ENCODE measurements around the gene PSTPIP1.

- no peak for TF ChIP-seq SIN3A (IDR thresholded peaks at IDR 0.05; ENCODE audit: low read depth, low read length)
- no peak for TF ChIP-seq PAX8 (IDR thresholded peaks at IDR 0.05)
- TF ChIP-seq, protein P1, sequence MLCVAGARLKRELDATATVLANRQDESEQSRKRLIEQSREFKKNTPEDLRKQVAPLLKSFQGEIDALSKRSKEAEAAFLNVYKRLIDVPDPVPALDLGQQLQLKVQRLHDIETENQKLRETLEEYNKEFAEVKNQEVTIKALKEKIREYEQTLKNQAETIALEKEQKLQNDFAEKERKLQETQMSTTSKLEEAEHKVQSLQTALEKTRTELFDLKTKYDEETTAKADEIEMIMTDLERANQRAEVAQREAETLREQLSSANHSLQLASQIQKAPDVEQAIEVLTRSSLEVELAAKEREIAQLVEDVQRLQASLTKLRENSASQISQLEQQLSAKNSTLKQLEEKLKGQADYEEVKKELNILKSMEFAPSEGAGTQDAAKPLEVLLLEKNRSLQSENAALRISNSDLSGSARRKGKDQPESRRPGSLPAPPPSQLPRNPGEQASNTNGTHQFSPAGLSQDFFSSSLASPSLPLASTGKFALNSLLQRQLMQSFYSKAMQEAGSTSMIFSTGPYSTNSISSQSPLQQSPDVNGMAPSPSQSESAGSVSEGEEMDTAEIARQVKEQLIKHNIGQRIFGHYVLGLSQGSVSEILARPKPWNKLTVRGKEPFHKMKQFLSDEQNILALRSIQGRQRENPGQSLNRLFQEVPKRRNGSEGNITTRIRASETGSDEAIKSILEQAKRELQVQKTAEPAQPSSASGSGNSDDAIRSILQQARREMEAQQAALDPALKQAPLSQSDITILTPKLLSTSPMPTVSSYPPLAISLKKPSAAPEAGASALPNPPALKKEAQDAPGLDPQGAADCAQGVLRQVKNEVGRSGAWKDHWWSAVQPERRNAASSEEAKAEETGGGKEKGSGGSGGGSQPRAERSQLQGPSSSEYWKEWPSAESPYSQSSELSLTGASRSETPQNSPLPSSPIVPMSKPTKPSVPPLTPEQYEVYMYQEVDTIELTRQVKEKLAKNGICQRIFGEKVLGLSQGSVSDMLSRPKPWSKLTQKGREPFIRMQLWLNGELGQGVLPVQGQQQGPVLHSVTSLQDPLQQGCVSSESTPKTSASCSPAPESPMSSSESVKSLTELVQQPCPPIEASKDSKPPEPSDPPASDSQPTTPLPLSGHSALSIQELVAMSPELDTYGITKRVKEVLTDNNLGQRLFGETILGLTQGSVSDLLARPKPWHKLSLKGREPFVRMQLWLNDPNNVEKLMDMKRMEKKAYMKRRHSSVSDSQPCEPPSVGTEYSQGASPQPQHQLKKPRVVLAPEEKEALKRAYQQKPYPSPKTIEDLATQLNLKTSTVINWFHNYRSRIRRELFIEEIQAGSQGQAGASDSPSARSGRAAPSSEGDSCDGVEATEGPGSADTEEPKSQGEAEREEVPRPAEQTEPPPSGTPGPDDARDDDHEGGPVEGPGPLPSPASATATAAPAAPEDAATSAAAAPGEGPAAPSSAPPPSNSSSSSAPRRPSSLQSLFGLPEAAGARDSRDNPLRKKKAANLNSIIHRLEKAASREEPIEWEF (IDR thresholded peaks at IDR 0.05; ENCODE audit: insufficient replicate concordance, low read depth, low read length): no peak
- no peak for TF ChIP-seq ZNF687 (IDR thresholded peaks at IDR 0.05)
- TF ChIP-seq EGR1 (IDR thresholded peaks at IDR 0.05; ENCODE audit: borderline replicate concordance in 1 of 2, low read depth in 2 of 2, low read length in 2 of 2): no peak
- TF ChIP-seq RFX5 (IDR thresholded peaks at IDR 0.05; ENCODE audit: low read depth, low read length): no peak
- no peak for TF ChIP-seq TCF12 (IDR thresholded peaks at IDR 0.05; ENCODE audit: low read depth, low read length)
- no peak for TF ChIP-seq SRF (IDR thresholded peaks at IDR 0.05; ENCODE audit: low read depth in 2 of 2, low read length in 2 of 2)
- TF ChIP-seq, protein P2, sequence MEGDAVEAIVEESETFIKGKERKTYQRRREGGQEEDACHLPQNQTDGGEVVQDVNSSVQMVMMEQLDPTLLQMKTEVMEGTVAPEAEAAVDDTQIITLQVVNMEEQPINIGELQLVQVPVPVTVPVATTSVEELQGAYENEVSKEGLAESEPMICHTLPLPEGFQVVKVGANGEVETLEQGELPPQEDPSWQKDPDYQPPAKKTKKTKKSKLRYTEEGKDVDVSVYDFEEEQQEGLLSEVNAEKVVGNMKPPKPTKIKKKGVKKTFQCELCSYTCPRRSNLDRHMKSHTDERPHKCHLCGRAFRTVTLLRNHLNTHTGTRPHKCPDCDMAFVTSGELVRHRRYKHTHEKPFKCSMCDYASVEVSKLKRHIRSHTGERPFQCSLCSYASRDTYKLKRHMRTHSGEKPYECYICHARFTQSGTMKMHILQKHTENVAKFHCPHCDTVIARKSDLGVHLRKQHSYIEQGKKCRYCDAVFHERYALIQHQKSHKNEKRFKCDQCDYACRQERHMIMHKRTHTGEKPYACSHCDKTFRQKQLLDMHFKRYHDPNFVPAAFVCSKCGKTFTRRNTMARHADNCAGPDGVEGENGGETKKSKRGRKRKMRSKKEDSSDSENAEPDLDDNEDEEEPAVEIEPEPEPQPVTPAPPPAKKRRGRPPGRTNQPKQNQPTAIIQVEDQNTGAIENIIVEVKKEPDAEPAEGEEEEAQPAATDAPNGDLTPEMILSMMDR (IDR thresholded peaks at IDR 0.05 in 2 of 3, conservative IDR thresholded peaks at IDR 0.05 in 1 of 3; ENCODE audit: control insufficient read depth in 2 of 3, extremely low read depth in 1 of 3, insufficient read depth in 1 of 3, low read depth in 3 of 3, low read length in 3 of 3): no peak
- no peak for TF ChIP-seq CEBPB (IDR thresholded peaks at IDR 0.05; ENCODE audit: borderline replicate concordance in 1 of 2, low read depth in 2 of 2, low read length in 2 of 2)
- TF ChIP-seq, protein P3, sequence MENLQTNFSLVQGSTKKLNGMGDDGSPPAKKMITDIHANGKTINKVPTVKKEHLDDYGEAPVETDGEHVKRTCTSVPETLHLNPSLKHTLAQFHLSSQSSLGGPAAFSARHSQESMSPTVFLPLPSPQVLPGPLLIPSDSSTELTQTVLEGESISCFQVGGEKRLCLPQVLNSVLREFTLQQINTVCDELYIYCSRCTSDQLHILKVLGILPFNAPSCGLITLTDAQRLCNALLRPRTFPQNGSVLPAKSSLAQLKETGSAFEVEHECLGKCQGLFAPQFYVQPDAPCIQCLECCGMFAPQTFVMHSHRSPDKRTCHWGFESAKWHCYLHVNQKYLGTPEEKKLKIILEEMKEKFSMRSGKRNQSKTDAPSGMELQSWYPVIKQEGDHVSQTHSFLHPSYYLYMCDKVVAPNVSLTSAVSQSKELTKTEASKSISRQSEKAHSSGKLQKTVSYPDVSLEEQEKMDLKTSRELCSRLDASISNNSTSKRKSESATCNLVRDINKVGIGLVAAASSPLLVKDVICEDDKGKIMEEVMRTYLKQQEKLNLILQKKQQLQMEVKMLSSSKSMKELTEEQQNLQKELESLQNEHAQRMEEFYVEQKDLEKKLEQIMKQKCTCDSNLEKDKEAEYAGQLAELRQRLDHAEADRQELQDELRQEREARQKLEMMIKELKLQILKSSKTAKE (IDR thresholded peaks at IDR 0.05; ENCODE audit: low read depth, poor library complexity, severe bottlenecking): no peak
- TF ChIP-seq BMI1 (IDR thresholded peaks at IDR 0.05; ENCODE audit: borderline replicate concordance): no peak
- TF ChIP-seq EZH2 (IDR thresholded peaks at IDR 0.05; ENCODE audit: borderline replicate concordance, control insufficient read depth, low read depth, low read length): no peak
Observed at GRCh38 chr15:77070180-77070494, 75.2 kb downstream of the PSTPIP1 start.
